SKM-1 treated with dmso at 0.1 percent for 144 hours (cell line): Measurements from ENCODE around the gene CTU1.

Experiments
- DNase-seq: peaks from one replicate; lab custom pipeline; 2025; ENCODE audit not compliant: unreplicated experiment; lab: John Stamatoyannopoulos, UW

Gene CTU1

DNA sequence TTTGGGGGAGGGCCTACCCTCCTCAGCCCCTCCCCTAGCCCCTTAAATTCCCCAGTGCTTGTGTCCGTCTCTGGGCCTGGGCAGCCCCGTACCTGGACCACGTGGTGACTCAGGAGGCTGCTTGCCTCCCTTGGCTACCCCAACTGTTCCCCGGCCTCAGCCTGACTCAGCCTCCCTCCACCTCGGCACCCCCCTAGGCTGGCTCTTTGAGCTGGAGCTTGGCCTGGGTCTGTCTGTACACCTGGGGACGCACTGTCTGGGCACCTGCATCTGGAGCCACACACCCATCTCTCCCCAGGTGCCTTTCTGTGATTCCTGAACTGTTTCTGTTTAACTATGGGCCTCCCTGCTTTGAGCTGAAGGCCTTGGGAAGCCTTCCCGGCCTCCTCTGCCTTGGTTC, 23.7 kb downstream of the CTU1 start:
- no peak for DNase-seq

DNA sequence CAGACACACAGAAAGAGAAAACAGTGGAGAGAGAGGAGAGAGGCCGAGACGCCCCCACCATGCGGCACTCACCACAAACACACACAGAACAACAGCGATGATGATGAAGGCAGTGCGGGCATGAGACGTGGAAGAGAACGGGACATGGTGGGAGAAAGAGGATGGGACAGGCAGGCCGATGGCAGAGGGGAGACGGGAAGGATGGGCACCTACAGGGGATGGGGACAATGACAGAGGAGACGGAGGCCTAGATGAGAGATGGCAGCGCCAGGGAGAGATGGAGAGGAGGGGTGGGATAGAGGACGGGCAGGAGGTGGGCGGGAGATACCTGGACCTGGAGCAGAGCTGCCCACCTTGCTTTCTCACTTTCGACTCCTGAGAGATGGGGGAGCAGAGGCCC, 24.4 kb downstream of the CTU1 start:
- no peak for DNase-seq

DNA sequence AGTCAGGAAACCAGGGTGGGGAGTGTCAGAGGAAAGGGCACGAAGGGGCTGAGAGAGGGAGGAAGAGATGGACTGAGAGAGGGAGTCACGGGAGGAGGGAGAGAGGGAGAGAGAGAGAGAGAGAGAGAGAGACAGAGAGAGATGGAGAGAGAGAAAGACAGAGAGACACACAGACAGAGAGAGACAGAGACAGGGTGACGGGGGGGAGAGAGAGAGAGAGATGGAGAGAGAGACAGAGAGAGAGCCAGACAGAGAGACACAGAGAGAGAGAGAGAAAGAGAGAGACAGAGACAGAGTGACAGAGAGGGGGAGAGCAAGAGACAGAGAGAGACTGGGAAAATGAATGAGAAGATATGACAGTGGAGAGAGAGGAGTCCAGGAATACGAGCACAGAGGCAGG, 25.0 kb downstream of the CTU1 start:
- DNase-seq, result no peak

DNA sequence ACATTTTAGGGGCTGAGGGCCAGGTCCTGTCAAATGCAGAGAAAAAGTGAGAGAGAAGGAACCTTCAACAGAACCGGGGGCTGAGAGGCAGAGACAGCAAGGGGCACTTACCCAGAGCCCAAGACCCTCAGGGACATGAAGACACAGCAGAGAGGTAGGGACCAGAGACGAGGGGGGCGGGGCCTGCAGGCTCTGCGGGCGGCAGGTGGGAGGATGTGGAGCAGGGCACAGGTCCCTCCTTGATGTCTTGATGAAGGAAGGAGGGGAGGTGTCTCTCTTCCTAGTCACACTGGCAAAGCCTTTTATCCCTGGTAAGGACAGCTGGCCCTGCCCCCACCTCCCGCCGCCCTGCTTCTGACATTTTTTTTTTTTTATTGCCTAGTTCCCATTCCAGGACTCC, 25.6 kb downstream of the CTU1 start, which contains the start of gene KLK14:
TSS of gene KLK14 (minus strand) at position 277 of the 400 bp plus-strand sequence. CDS start at position 4, 273 bp downstream.
- DNase-seq, result no peak

DNA sequence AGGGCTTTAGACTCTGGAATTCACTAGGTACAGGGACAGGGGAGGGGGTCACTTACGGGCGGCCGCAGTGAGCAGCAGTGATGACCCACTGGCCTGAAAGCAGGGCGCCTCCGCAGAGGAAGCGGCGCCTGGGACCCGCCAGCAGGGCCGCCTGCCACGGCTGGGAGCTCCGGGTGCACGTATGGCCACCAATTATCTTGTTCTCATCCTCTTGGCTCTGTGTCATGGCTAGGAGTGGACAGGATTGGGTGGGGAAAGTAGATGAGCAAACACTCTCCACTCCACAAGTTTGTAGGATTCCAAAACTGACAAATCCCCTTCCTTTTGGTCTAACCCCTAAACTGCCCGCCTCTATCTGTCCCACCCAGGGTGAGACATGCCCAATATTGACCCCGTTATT, 26.7 kb downstream of the CTU1 start:
- DNase-seq, result no peak

DNA sequence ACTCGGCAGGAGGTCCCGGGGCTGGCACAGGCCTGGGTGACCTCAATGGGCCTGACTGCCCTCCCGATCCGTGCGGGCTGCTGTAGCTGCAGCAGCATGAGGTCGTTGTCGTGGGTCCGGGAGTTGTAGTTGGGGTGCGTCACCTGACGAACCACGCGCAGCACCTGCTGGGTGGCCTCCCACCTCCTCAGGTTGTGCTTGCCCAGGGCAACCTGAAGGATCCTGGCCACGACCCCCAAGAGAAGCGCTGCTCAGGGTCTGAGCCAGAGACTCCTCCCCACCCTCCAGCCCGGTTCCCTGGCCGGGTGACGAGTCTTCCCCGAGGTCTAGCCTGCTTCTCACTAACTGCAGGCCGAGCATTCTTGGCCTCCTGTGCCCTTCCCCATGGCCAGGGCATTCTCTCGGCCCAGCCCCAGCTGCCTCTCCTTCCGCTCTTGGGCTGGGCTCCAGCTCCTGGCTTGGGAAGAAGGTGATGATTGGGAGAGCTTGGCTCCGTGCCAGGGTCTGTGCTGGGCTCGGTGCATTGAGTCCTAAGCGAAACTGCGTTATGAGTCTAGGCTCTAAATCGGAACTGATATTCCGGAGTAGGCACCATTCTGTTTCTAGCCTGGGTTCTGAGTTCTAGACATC, 28.6 kb downstream of the CTU1 start:
- no peak for DNase-seq

DNA sequence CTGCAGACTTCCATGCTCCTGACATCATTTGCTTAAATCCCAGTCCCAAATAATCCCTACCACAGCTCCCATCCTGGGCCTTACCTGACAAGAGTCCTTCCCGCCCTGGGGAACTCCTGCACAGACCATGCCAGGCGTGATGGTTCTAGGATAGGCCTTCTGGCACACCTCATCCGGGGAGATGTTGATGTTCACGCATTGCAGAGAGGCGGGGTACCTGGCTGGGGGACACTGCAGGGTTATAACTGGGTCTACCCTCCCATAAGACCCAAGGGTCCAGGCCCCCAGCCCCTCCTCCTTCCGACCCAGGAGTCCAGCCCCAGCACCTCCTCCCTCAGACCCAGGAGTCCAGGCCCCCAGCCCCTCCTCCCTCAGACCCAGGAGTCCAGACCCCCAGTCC, 29.5 kb downstream of the CTU1 start:
- DNase-seq, result no peak

DNA sequence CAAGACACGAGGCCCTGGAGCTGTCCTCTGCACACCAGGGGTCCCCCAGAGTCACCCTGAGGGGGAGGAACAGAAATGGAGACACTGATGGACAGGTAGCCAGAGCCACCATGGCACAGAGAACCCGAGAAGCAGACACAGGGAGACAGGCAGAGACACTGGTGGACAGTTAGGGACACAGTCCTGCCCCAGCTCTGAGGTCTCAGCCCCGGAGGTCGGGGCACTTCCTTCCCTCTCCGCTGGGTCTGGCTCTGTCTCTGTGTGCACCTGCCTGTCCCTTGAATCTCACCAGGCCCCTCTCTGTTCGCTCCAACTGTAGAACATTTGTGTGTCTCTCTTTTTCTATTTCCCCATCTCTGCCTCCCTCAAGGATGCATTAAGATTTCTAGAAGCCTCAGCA, 30.1 kb downstream of the CTU1 start:
- DNase-seq, result no peak

DNA sequence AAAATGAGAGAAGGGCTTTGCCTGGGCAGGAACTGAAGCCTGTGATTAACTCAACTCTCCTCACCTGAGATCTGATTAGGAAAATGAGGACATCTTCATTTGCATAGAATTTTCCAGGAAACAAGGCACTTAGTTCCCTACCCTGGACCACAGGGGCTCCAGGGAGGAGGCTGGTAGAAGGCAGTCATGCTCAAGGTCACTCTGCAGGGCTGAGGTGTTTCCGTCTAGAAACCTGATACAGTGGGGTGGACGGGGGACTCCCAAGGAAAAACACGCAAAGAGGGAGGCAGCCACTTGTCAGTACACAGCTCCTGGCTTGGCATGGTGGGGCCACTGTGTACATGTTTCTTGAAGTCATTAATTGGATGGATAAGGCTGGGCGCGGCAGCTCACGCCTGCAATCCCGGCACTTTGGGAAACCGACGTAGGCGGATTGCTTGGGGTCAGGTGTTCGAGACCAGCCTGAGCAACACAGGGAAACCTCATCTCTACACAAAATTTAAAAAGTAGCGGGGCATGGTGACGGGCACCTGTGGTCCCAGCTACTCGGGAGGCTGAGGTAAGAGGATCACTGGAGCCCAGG, 31.5 kb downstream of the CTU1 start:
- no peak for DNase-seq

DNA sequence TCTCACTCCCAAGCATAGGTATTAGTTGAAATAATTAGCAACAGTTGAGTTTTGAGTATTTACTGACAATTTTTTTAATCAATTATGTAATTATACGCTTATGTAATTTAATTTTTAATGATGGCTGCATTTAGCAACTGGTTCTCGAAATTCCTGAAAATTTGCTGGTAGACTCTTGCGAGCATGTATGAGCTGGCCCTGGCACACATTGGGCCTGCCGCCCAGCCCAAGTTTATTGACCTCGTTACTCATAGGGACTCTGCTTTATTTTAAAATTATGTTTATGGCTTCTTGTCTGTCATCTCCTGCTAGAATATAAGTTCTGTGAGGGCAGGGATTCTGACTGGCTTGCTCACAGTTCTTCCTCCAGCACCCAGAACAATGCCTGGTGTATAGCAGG, 32.2 kb downstream of the CTU1 start:
- no peak for DNase-seq

DNA sequence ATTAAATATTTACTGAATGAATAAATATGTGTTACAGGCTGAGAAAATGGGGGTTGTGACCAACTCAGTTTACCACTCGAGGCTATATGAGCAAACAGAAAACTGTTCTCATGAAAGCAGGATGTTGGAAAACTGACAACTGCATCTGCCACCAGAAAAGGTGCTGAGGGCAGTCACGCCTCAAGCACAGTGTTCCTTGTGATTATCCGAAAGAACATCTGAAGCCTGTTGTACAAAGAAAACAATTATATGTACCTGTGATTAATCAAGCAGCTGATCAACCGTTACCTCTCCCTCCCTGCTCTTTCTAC, 37.2 kb downstream of the CTU1 start:
- no peak for DNase-seq

DNA sequence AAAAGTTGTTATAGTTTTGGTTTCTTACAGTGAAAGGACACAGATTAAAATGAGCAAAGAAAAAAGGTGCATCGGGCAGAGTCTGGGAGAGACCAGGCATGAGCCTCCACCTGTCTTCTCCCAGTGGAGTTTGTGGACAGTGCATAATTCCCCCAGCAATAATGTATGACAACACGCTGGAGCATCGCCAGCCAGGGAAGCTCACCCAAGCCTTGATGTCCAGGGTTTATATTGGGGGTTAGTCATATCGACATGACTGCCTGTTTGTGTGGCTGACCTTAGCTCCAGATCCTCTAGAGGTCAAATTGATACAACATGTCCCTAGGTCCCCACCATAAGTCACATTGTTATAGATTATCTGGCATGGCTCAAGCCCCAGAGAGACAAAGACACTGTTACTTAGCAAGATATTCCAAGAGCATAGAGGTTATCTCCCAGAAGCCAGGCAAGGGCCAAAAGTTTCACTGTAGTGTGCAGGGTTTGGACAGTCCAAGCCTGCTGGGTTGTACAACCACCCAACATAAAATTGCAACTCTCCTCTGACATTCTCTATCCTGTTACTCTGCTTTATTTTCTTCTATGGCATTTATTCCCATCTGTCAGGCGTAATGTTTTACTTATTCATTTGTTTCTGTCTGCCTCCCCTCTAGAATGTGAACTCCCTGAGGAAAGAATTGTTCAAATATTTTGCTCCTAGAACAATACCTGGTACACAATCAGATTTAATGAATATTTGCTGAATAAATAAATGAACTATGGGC, 37.7 kb downstream of the CTU1 start:
- no peak for DNase-seq

DNA sequence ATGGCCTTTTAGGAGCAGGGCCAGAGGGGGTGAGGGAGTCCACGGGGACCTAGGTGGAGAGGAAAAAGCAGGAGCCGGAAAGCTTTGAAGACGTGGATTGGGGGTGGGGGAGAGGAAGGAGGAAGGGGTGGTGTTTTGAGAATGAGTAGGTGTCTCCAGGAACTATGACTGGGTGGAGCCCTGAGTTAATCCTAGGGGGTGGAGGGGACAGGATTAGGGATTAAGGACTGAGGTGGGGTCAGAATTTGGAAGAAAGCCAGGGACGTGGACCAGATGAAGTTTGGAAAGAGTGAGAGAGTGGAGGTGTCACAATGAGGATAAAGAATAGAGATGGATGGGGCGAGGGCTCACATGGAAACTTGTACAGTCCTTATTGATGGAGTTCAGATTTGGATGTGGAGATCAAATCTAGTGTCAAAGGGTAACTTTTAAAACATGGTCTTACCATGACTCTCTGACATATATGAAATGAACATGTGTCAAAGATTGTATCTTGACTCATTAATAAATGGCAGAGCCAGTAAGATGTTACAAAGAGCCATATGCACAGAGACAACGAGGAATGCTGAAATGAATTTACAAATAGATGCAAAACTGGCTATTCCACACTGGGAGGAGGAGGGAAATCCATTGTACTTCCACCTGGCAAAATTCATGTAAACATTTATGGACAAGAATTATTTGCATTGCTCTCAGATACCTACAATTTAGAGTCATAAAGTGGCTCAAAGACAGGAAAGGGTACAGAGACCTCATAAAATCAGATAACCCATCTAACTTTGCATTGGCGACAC, 41.6 kb downstream of the CTU1 start:
- no peak for DNase-seq

DNA sequence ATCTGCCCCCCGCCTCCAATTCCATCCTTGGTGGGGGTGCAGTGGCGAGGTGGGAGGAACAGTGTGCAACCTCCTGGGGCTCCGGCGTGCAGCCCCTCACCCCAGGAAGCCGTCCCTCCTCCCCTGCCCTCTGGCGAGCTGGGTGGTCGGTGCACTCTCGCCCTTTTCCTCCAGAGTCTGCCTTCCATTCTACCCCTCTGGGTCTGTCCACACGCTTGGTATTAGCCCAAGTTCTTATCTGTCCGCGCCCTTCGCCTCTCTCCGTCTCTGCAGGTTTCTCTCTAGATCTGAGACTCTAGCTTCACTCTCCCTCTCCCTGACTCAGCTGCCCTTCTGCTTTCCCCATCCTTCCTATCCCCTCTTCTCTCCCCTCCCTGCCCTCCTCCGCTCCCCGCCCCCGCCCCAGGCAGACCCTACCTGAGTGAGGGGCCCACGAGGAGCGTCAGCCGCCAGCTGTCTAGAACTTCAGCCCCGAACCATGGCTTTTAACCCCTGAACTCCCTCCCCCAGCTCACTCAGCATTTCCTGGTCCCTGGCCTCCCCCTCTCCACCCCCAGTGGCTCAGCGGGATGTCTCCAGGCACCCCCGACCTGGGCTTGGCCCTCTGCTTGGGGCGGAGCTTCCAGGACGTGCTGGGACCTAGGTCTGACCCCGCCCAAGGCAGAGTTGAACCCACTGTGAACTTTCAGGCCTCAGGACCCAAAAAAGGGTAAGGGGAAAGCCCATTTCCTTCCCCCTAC, 42.8 kb downstream of the CTU1 start:
- no peak for DNase-seq

DNA sequence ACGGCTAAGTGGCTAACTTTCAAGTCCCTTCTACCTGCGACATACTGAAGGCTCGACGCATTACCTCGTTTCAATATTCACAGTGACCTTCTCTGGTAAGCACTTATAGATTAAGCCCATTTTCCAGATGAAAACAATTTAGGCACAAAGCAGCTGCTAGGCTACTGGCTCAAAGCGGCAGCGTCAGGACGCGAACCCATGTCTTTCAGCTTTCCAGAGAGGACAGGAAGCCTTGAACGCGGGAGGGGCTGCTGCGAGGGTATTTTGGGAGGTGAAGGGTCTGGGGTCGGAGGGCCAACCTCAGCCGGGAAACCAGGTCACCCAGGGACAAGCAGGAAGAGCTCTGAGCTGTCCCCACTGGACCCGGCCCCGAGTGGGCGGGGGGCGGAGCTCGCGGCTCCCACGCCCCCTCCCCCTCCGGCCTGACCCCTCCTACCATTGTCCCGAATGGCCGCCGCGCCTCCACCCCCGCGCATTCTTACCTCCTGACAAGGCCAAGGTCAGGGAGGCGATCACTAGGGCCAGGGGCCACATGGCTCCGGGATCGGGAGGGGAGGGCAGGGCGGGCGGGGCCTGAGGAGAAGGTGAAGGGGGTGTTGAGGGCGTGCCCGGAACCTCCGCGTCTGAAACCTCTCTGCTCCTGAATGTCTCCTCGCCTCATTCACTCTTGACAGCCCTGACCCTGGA, 43.5 kb downstream of the CTU1 start, which contains the start of gene KLK13:
TSS of gene KLK13 (minus strand) at position 559 of the 687 bp plus-strand sequence. CDS start at position 534, 25 bp downstream.
- DNase-seq, result no peak

DNA sequence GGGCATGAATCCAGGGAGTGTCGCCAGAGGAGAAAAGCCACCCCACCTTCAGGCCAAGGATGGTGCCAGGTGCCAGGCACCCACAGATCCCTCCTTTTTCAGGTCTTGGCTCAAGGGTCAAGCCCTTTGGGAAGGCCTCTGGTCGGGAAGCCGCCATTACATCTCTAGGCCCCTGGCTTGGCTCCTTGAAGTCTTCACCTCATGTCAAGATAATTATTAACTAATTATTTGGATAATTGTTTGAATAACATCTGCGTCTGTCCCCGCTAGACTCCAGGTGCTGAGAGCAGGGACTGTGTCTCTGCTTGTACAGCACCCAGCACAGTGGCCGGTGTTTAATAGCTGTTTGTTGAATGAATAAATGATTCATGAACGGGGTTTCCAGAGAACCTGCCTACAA, 44.5 kb downstream of the CTU1 start:
- DNase-seq, result no peak

DNA sequence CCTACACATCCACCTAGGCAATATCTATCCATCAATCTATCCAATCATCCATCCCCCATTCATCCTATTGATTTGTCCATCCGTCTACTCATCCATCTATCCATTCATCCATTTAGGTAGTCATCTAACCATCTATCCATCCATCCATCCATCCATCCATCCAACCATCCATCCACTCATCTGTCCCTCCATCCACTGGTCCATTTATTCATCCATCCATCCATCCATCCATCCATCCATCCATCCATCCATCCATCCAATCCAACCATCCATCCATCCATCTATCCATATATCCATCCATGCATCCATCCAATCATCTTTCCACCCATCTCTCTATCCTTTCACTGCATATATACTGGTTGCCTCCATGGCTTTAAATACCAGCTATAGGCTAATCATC, 47.2 kb downstream of the CTU1 start:
- DNase-seq, result no peak

DNA sequence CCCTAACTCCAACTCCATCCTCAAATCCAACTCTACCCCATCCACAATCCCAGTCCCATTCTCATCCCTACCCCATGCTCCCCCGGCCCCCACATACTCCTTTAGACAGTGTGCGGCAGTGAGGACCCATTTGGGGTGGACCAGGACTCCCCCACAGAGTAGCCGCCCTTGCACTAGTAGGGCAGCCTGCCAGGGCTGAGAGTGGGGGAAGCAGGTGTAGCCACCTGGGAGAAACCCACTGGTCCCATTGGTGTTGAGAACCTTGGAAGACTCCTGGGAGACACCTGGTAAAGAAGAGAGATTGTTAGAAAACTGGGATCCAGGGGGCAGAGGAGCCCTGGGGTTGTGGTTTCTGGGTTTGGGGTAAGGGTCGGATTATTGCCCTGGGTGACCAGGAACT, 47.9 kb downstream of the CTU1 start:
- DNase-seq, result no peak

DNA sequence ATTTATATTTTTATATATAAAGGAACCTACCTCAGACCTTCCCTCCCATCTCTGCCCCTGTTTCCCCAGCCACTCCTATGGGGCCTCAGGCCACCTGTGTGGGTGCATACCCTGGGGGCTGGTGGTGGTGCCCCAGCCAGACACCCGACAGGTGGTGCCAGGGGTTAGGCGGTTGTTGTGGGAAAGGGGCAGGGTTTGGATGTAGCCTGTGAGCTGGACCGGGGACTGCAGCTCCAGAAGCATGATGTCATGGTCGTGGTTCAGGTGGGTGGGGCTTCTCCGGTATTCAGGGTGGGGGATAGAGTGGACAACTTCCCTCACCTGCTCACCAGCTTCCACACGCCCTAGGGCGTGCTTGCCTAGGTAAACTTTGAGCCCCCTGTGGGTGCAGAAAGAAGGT, 48.5 kb downstream of the CTU1 start:
- DNase-seq, result no peak

DNA sequence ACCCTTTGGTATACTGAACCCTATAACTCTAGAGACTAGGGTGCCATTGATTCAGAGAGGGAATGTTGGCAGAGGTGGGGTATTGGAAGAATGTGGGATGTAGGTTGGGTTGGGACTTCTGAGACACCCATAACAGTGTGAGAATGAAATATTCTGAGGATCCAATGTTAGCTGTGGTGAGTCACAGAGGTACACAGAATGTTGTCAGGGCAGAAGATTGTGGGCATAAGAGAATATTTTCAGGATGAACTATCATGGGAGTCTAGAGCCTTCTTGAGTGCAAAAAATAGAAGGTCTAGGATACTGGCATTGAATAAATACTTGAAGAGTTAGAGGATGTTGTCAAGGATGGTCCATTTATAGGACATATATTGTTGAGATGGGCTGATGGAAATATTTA, 52.3 kb downstream of the CTU1 start:
- DNase-seq, result no peak
